Breast epithelium (tissue), 4 donors: ENCODE data around the gene IRGQ. TPM values are rescaled to one million over a fixed set of nuclear protein-coding genes. Genes with fewer than 3 reads are reported as not detected.
A peak's percentile ranks its signal among the peaks of the same experiment; 100 is the strongest.

Source experiments
- DNase-seq, 2 donors: peaks; one replicate each; pipeline ENCODE4 v3.0.0-alpha.2; 2019; ENCODE audit warnings: low spot score in 2 of 2
- H3K27ac ChIP-seq, 2 donors: fragments of 200-600 bp; sonication (generic) in 1 of 2; one replicate each; pipeline ENCODE4 v1.5.1; 2016 to 2019; ENCODE audit warnings: mild to moderate bottlenecking in 1 of 2
- H3K27me3 ChIP-seq, 2 donors: fragments of 200-600 bp; sonication (generic) in 1 of 2; one replicate each; pipeline versions ENCODE4 v1.5.1 to v1.6.0; 2017 to 2019; ENCODE audit warnings: control low read depth in 1 of 2, mild to moderate bottlenecking in 1 of 2
- H3K36me3 ChIP-seq: fragments of 200-600 bp; one replicate; pipeline ENCODE4 v1.5.1; 2019
- H3K4me1 ChIP-seq, 2 donors: fragments of 200-600 bp; sonication (generic); one replicate each; pipeline ENCODE4 v1.5.1; 2016 to 2019; ENCODE audit warnings: control low read depth in 1 of 2
- H3K4me3 ChIP-seq, 3 donors: fragments of 200-600 bp; sonication (generic); 1 replicate in 2 of 3; 2 replicates in 1 of 3; pipeline ENCODE4 v1.5.1; 2016 to 2019; ENCODE audit warnings: mild to moderate bottlenecking in 3 of 3, moderate library complexity in 2 of 3
- H3K9me3 ChIP-seq, 2 donors: fragments of 200-600 bp; sonication (generic) in 1 of 2; one replicate each; pipeline ENCODE4 v1.5.1; 2016 to 2019; ENCODE audit warnings: control low read depth in 1 of 2
- POLR2A ChIP-seq: fragments of 450-650 bp; IDR thresholded peaks from one replicate; pipeline ENCODE4 v1.6.1; 2016; ENCODE audit warnings: antibody characterized with exemption, mild to moderate bottlenecking, moderate library complexity
- POLR2AphosphoS5 ChIP-seq, 3 donors: sonication (generic); formaldehyde crosslinking; IDR thresholded peaks; one replicate each; pipeline ENCODE4 v1.6.1; 2017; ENCODE audit warnings: antibody characterized with exemption in 3 of 3
- intact Hi-C: fragments of 100-400 bp; cut with DNase I; formaldehyde crosslinking; loops from one replicate; pipeline ENCODE4 v1.15.1; 2023; ENCODE audit warnings: low total_unique reads
- total RNA-seq, 3 donors: library from RNA; depleted of rRNA; stranded (reverse); fragments of >200 nt; gene quantifications; one replicate each; pipeline ENCODE4 v1.1.0, GENCODE V29; 2016
- TF ChIP-seq, protein P1 (sequence below), 3 donors: fragments of 450-650 bp; IDR thresholded peaks; one replicate each; pipeline ENCODE4 v1.5.1; 2016 to 2017; ENCODE audit warnings: antibody characterized with exemption in 3 of 3, mild to moderate bottlenecking in 3 of 3, moderate library complexity in 3 of 3

IRGQ gene
- total RNA-seq, 3 donors from 2014 or later, result 14.9 to 17.4 (median 16.1) TPM

- intact Hi-C loops, result loop anchor here (10.0 kb wide), 1 partner anchor 64 kb away; the partner anchor contains the start of gene ZNF575
- TF ChIP-seq, protein P1, sequence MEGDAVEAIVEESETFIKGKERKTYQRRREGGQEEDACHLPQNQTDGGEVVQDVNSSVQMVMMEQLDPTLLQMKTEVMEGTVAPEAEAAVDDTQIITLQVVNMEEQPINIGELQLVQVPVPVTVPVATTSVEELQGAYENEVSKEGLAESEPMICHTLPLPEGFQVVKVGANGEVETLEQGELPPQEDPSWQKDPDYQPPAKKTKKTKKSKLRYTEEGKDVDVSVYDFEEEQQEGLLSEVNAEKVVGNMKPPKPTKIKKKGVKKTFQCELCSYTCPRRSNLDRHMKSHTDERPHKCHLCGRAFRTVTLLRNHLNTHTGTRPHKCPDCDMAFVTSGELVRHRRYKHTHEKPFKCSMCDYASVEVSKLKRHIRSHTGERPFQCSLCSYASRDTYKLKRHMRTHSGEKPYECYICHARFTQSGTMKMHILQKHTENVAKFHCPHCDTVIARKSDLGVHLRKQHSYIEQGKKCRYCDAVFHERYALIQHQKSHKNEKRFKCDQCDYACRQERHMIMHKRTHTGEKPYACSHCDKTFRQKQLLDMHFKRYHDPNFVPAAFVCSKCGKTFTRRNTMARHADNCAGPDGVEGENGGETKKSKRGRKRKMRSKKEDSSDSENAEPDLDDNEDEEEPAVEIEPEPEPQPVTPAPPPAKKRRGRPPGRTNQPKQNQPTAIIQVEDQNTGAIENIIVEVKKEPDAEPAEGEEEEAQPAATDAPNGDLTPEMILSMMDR (IDR thresholded peaks at IDR 0.05), result no peak
- TF ChIP-seq POLR2A (no peak), POLR2AphosphoS5 (IDR thresholded peaks at IDR 0.05) (no peak)
- DNase-seq, result no peak
Observed at GRCh38 chr19:43598445-43599240, 2.7 kb upstream of the IRGQ start.

GRCh38 chr19:43597876-43598275, 1.9 kb upstream of the IRGQ start:
- H3K4me3 ChIP-seq, result peak overlapping the region in 1 of 3 donors; percentile 75
- intact Hi-C loops, result loop anchor here (10.0 kb wide), 1 partner anchor 63 kb away; the partner anchor contains the start of gene ZNF575
- TF ChIP-seq POLR2A (no peak), POLR2AphosphoS5 (IDR thresholded peaks at IDR 0.05) (no peak)
- TF ChIP-seq, protein P1 (IDR thresholded peaks at IDR 0.05), result no peak
- peak overlapping the region; percentile 21 to 98 for H3K27ac ChIP-seq
- H3K9me3 ChIP-seq, result no peaks in the 10 kb centered on the region
- peaks cover 6% of the 10 kb centered on the region for H3K36me3 ChIP-seq
- H3K27me3 ChIP-seq, result no peaks in the 10 kb centered on the region
- H3K4me1 ChIP-seq, result peaks cover 9 to 13% of the 10 kb centered on the region in 2 donors
- no peak for DNase-seq

More at GRCh38 chr19:43598445-43599240, 2.7 kb upstream of the IRGQ start:
- Histone ChIP-seq H3K9me3 (no peaks in the 10 kb centered on the region), H3K36me3 (no peaks in the 10 kb centered on the region), H3K4me3 (no peak overlapping the region), H3K27me3 (no peaks in the 10 kb centered on the region), H3K4me1 (peaks cover 9 to 13% of the 10 kb centered on the region in 2 donors), H3K27ac (peak overlapping the region in 1 of 2 donors; percentile 21)

GRCh38 chr19:43596842-43597461, 1.0 kb upstream of the IRGQ start:
- DNase-seq, result no peak
- TF ChIP-seq, protein P1 (IDR thresholded peaks at IDR 0.05), result no peak
- no peak for TF ChIP-seq POLR2A
- TF ChIP-seq POLR2AphosphoS5 (IDR thresholded peaks at IDR 0.05), result no peak
- intact Hi-C loops, result loop anchor here (10.0 kb wide), 1 partner anchor 62 kb away; the partner anchor contains the start of gene ZNF575
- Histone ChIP-seq H3K27me3 (no peaks in the 10 kb centered on the region), H3K27ac (peak overlapping the region; percentile 98), H3K4me3 (peak overlapping the region; percentile 66 to 75 (median 71)), H3K36me3 (peaks cover 6% of the 10 kb centered on the region), H3K4me1 (peaks cover 9 to 13% of the 10 kb centered on the region in 2 donors), H3K9me3 (no peaks in the 10 kb centered on the region)

DNA sequence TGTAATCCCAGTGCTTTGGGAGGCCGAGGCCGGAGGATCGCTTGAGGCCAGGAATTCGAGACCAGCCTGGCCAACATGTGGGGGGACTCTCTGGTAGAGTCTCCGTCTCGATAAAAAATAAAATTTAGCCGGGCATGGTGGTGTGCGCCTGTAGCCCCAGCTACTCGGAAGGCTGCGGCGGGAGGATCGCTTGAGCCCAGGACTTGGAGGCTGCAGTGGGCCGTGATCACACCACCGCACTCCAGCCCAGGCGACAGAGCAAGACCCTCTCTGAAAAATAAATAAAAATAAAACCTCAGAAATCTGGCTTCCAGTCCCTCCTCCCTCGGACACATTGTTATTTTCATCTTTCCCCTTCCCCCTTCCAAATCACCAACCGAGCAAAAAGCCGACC, 332 bp downstream of the IRGQ start:
- DNase-seq, result peak in 1 of 2 donors; percentile 37
- peak in 1 of 3 donors; percentile 17 for TF ChIP-seq POLR2AphosphoS5 (IDR thresholded peaks at IDR 0.05)
- TF ChIP-seq, protein P1 (IDR thresholded peaks at IDR 0.05), result peak in 1 of 3 donors; percentile 9
- no peak for TF ChIP-seq POLR2A
- peaks cover 6% of the 10 kb centered on the region for H3K36me3 ChIP-seq
- peak overlapping the region; percentile 98 for H3K27ac ChIP-seq
- peaks cover 9 to 13% of the 10 kb centered on the region in 2 donors for H3K4me1 ChIP-seq
- peak overlapping the region; percentile 66 to 75 (median 71) for H3K4me3 ChIP-seq
- intact Hi-C loops, result loop anchor here (10.0 kb wide), 1 partner anchor 61 kb away; the partner anchor contains the start of gene ZNF575
- H3K9me3 ChIP-seq, result no peaks in the 10 kb centered on the region
- no peaks in the 10 kb centered on the region for H3K27me3 ChIP-seq
